GM12865 (cell line): ENCODE data around the gene RBM39.

Experiments
- DNase-seq: peaks from one replicate; pipeline ENCODE4 v3.0.0; 2010; ENCODE audit warnings: low read depth
- H3K4me3 ChIP-seq: 2 replicates; pipeline ENCODE4 v1.5.1; 2011; ENCODE audit warnings: mild to moderate bottlenecking, low read depth, low read length, control low read depth
- CTCF ChIP-seq: IDR thresholded peaks from 2 replicates; pipeline ENCODE4 v1.5.1; 2011; ENCODE audit warnings: low read length, control low read depth, low read depth, inconsistent platforms; ENCODE audit not compliant: insufficient read depth; ENCODE audit errors: missing control alignments

The RBM39 gene

GRCh38 chr20:35664466-35665206, 77.4 kb downstream of the RBM39 start, which contains the start of the genes CPNE1 and RBM12:
Gene CPNE1, minus strand, starts transcription at chr20:35664900. Its CDS starts 31,977 bp downstream, at chr20:35632923.
Gene RBM12, minus strand, starts transcription at chr20:35664900. Its CDS starts 9,578 bp downstream, at chr20:35655322.
- peak within 1 kb of the TSS; percentile 91 for H3K4me3 ChIP-seq
- TF ChIP-seq CTCF: no peak
- peak; percentile 96 for DNase-seq

- peak overlapping the region; percentile 91 for H3K4me3 ChIP-seq
- DNase-seq: peak; percentile 78
- no peak for TF ChIP-seq CTCF
Observed at GRCh38 chr20:35663516-35664465, 78.3 kb downstream of the RBM39 start.

- peak overlapping the region; percentile 91 for H3K4me3 ChIP-seq
- DNase-seq: peak; percentile 14
- TF ChIP-seq CTCF: no peak
Observed at GRCh38 chr20:35662551-35662950, 79.5 kb downstream of the RBM39 start.

- H3K4me3 ChIP-seq: peak overlapping the region; percentile 91
- TF ChIP-seq CTCF: no peak
- DNase-seq: no peak
Observed at GRCh38 chr20:35661908-35662307, 80.2 kb downstream of the RBM39 start.

- peak overlapping the region; percentile 91 for H3K4me3 ChIP-seq
- no peak for TF ChIP-seq CTCF
Observed at GRCh38 chr20:35661053-35661452, 81.0 kb downstream of the RBM39 start.

GRCh38 chr20:35660122-35660937, 81.7 kb downstream of the RBM39 start:
- peak; percentile 21 for DNase-seq
- H3K4me3 ChIP-seq: no peak overlapping the region
- TF ChIP-seq CTCF: no peak

More at GRCh38 chr20:35661053-35661452, 81.0 kb downstream of the RBM39 start:
- DNase-seq: no peak
